Activated naive CD4-positive, alpha-beta T cell treated with anti-CD3 and anti-CD28 coated beads, Interleukin-2, amount 50 U/mL, for 72 hours (primary cell): Measurements from ENCODE around the gene CACNB1. TPM values are rescaled to one million over a fixed set of nuclear protein-coding genes. Genes with fewer than 3 reads are reported as not detected.
A peak's percentile ranks its signal among the peaks of the same experiment; 100 is the strongest.

Experiments
- ATAC-seq, 2 donors: fragments of 150-1000 bp; cut with Tn5 transposase; 2 replicates each; pipeline ENCODE4 v1.10.0; 2021; ENCODE audit warnings: mild to moderate bottlenecking in 2 of 2, moderate library complexity in 2 of 2
- DNase-seq, 2 donors: peaks; one replicate each; pipeline ENCODE4 v3.0.0; 2021 to 2022; ENCODE audit warnings: low spot score in 2 of 2
- H3K27ac Mint-ChIP-seq, 2 donors: one replicate each; pipeline ENCODE4 v1.8.0; 2022; ENCODE audit warnings: mild to moderate bottlenecking in 2 of 2, mixed read lengths in 2 of 2
- H3K36me3 Mint-ChIP-seq, 2 donors: one replicate each; pipeline ENCODE4 v1.8.0; 2022; ENCODE audit warnings: mixed read lengths in 2 of 2
- H3K9me3 Mint-ChIP-seq, 2 donors: one replicate each; pipeline ENCODE4 v1.8.0; 2022; ENCODE audit warnings: mixed read lengths in 2 of 2
- total RNA-seq, 2 donors: library from RNA; stranded (reverse); gene quantifications; one replicate each; pipeline ENCODE4 v1.2.3, GENCODE V29; 2022

Gene CACNB1
- total RNA-seq, 2 donors from 2014 or later, result 15.0 to 26.6 TPM

DNA sequence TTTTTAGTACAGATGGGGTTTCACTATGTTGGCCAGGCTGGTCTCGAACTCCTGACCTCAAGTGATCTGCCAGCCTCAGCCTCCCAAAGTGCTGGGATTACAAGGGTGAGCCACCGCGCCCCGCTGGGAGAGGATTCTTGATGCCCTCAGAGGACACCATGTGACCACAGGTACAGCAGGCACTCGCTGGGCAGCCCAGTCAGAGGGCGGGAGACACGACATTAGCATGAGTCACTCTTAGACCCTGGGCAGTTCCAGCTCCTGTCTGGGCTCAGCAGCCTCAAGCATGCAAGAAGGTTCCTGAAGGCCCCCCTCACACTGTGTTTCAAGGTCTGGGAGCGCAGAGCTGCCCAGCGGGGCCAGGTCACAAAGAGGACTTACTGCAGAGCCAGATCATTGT is 16.4 kb upstream of the CACNB1 start:
- ATAC-seq (no peak), DNase-seq (no peak)
- H3K36me3 Mint-ChIP-seq, result no peaks in the 10 kb centered on the region
- no peak overlapping the region for H3K27ac Mint-ChIP-seq
- no peaks in the 10 kb centered on the region for H3K9me3 Mint-ChIP-seq

DNA sequence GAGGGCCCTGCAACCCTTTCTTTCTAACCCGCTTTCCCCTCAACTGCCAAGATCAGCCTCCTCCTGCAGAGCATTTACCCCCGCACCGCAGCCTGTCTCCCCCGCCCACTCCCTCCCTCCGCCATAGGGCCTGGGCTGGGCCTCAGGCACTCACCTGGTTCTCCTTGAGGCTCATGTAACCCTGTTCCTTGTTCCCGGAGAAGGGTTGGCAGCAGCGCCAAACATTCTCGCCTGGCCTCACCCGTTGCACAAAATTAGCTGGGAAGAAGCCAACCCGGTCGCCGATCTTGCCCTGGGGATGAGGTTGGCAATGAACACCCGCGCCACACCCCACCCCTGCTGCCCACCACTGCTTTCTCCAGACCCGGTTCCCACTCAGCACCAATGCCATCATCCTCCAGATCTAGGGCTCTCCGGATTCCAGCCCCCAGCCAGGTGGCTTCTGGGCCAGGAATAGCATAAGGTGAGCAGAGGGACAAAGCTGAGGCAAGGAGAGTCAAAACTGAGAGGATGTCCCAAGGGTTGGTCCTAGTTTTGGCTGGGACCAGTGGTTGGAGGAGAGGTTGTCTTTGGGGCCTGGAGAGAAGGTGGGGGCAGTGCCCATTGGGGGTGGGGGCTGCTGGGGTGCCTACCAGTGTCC is 15.5 kb upstream of the CACNB1 start:
- H3K27ac Mint-ChIP-seq, result no peak overlapping the region
- no peaks in the 10 kb centered on the region for H3K36me3 Mint-ChIP-seq
- ATAC-seq (no peak), DNase-seq (no peak)
- no peaks in the 10 kb centered on the region for H3K9me3 Mint-ChIP-seq

DNA sequence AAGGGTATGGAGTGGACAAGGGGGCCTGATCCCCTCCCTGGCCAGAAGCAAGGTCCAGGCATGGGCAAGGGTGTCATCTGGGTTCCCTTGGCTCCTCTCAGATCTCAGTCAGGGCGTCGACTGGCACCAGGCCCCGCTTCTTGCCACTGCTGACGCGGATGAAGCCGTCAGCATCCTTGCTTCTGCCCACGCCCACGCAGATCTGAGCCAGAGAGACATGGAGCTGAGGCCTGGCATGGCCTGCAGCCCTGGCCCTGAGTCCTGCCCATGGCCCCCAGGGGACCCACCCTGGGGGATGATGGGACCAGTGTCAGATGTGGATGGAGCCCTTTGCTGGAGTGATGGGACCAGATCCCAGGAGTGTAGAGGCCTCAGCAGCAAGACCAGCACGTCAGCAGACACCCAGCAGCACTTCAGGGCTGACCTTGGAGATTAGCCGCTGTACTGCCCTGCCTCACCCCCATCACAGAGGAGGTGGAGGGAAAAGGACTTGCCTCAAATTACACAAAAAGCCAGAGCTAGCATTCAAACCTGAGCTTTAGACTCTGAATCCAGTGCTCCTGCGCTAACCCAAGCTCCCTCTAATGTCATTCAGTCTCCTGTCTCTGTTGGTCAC is 14.8 kb upstream of the CACNB1 start:
- ATAC-seq (no peak), DNase-seq (no peak)
- no peaks in the 10 kb centered on the region for H3K9me3 Mint-ChIP-seq
- no peak overlapping the region for H3K27ac Mint-ChIP-seq
- no peaks in the 10 kb centered on the region for H3K36me3 Mint-ChIP-seq

DNA sequence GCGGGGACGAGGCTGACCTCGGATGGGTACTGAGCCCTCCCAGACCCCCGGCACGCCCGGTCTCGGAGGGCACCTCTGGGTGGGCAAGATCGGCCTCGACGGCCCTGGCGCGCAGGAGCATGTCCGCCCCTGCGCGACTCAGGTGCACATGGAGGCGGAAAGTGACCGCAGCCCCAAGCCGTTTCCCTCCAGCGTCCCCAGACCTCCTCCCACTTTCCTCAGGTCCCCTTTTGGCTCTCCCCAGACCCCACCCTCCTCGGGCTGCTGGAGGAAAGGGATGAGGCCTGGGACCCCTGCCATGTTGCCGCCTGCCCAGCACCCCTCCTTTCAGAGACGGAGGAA is 12.6 kb upstream of the CACNB1 start:
- peak overlapping the region in 1 of 2 donors; percentile 55 for H3K27ac Mint-ChIP-seq
- no peaks in the 10 kb centered on the region for H3K36me3 Mint-ChIP-seq
- H3K9me3 Mint-ChIP-seq, result no peaks in the 10 kb centered on the region
- ATAC-seq (no peak), DNase-seq (no peak)

DNA sequence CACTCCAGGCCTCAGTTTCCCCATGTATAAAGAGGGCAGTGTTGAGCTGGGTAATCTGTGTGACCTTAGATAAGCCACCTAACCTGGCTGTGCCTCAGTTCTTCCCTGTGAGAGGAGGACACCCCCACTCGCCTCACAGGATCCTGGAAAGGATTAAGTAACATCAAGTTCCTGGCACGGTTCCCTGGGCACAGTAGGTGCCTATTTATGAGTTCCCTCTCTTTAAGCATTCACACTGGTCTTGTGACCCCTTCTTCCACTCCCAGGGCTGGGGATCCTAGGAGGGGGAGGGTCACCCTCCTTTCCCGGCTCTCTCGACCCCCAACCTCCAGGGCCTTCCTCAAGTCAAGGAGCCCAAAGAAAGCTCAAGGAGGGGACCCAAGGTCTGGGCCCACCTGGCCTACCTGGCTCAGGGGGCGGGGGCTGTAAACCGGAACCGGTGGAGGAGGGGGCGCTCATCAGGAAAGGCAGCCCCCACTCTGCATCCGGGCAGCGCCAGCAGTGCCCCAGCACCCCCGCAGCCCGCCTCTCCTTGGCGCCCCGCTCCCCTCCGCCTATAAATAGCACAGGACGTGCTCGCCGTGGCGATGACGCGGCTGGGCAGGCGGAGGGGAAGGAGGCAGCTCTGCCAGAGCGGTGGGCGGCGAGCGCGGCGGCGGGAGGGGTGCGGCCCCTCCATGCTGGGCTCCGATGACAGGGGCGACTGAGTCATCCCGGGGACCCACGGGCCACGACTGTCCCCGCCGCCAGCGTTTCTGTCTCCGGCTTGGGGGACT is 12.0 kb upstream of the CACNB1 start:
- ATAC-seq (peak; percentile 72 to 78), DNase-seq (peak; percentile 65 to 68)
- H3K36me3 Mint-ChIP-seq, result peaks cover 0 to 5% of the 10 kb centered on the region in 2 donors
- H3K27ac Mint-ChIP-seq, result peak overlapping the region in 1 of 2 donors; percentile 55
- no peaks in the 10 kb centered on the region for H3K9me3 Mint-ChIP-seq

DNA sequence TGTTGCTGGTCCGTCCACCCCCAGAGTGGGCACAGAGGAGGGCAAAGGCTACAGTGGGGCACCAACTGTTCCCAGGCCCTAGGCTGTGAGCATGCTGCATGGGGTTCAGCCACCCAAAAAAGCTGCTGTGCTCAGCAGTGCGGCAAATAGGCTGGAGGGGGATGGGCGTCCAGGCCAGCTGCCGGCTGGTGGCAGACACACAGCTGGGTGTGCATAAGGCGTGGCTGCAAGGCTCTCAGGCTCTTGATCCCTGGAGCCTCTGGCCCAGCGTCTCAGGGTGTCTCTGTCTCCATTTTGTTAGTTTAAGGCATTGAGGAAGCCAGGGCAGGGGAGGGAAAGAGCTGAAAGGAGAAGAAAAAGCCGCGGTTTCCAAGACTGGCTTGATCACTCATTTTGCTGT is 11.4 kb upstream of the CACNB1 start:
- ATAC-seq (peak in 1 of 2 donors; percentile 4), DNase-seq (no peak)
- no peak overlapping the region for H3K27ac Mint-ChIP-seq
- no peaks in the 10 kb centered on the region for H3K9me3 Mint-ChIP-seq
- H3K36me3 Mint-ChIP-seq, result peaks cover 0 to 11% of the 10 kb centered on the region in 2 donors

DNA sequence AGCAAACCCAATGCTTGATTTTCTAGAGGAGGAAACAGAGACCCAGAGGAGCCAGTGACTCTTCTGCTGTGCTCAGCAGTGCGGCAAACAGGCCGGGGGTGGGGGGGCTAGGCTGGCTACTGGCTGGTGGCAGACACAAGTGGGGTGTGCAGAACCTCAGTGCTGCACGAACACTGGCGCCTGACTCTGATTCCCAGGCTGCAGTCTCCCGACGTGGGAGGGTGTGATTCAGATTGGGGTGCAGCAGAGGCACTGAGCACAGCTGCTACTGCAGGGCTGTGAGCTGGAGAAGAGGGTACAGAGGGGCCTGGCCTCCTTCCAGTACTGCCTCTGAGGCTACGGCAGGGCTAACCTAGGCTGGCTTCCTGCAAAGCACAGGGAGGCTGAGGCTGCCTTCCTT is 10.7 kb upstream of the CACNB1 start:
- ATAC-seq, result peak in 1 of 2 donors; percentile 28
- no peak for DNase-seq
- H3K36me3 Mint-ChIP-seq, result peaks cover 0 to 17% of the 10 kb centered on the region in 2 donors
- no peak overlapping the region for H3K27ac Mint-ChIP-seq
- no peaks in the 10 kb centered on the region for H3K9me3 Mint-ChIP-seq

DNA sequence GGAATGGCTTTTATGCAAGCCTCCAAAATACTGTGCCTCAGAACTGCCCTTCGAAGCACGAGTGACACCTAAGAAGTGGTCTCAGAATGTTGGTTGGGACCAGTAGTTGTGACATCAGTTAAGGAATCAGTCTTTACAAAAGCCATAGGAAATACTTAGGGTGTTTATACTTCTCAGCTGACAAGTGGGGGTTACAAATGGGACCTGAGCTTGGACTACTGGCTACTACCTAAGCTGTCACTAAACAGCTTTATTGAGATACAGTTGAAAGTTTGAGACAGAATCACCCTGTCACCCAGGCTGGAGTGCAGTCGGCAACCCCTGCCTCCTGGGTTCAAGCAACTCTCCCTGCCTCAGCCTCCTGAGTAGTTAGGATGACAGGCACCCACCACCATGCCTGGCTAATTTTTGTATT is 7.7 kb upstream of the CACNB1 start:
- no peak for ATAC-seq
- H3K9me3 Mint-ChIP-seq, result no peaks in the 10 kb centered on the region
- H3K36me3 Mint-ChIP-seq, result peaks cover 27 to 47% of the 10 kb centered on the region in 2 donors
- H3K27ac Mint-ChIP-seq, result no peak overlapping the region
- DNase-seq, result no peak

DNA sequence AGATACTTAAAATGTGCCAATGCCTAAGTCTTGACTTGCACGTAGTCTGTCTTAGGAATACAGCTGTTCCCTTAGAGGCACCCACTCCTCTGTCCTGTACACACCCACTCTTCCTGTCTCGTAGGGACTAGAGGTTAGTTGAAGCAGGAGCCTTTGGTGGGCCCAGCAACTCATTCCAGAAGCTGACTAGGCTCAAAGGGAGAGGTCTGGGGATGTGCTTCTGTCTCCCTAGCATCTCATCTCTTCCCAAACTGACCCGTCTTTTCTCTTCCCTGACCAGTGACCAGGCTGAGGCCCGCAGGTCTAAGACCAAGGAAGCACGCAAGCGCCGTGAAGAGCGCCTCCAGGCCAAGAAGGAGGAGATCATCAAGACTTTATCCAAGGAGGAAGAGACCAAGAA is 6.8 kb upstream of the CACNB1 start:
- no peak for DNase-seq
- no peak for ATAC-seq
- Mint-ChIP-seq H3K36me3 (peaks cover 34 to 54% of the 10 kb centered on the region in 2 donors), H3K9me3 (no peaks in the 10 kb centered on the region), H3K27ac (peak overlapping the region in 1 of 2 donors; percentile 12)

DNA sequence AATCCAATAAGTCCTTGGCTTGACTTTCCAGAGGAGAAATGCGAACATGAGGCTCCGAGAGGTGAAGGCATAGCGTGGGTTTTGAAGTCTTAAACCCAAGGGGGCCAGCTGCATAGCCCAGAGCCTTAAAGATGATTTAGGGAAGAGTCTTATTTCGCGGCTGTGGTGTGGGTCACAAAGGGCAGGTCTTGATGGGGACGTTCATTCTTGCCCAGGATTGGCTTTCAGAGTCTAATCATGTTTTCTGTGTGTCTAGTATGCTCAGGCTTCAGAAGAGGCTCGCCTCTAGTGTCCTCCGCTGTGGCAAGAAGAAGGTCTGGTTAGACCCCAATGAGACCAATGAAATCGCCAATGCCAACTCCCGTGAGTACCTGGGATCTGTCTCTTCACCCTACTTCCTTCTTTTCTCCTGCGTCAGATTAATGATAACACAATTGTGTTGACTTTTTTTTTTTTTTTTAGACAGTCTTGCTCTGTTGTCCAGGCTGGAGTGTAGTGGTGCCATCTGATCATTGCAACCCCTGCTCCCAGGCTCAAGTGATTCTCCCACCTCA is 3.6 kb upstream of the CACNB1 start:
- ATAC-seq (no peak), DNase-seq (no peak)
- Mint-ChIP-seq H3K36me3 (peaks cover 34 to 54% of the 10 kb centered on the region in 2 donors), H3K27ac (peak overlapping the region; percentile 99 to 100), H3K9me3 (no peaks in the 10 kb centered on the region)

DNA sequence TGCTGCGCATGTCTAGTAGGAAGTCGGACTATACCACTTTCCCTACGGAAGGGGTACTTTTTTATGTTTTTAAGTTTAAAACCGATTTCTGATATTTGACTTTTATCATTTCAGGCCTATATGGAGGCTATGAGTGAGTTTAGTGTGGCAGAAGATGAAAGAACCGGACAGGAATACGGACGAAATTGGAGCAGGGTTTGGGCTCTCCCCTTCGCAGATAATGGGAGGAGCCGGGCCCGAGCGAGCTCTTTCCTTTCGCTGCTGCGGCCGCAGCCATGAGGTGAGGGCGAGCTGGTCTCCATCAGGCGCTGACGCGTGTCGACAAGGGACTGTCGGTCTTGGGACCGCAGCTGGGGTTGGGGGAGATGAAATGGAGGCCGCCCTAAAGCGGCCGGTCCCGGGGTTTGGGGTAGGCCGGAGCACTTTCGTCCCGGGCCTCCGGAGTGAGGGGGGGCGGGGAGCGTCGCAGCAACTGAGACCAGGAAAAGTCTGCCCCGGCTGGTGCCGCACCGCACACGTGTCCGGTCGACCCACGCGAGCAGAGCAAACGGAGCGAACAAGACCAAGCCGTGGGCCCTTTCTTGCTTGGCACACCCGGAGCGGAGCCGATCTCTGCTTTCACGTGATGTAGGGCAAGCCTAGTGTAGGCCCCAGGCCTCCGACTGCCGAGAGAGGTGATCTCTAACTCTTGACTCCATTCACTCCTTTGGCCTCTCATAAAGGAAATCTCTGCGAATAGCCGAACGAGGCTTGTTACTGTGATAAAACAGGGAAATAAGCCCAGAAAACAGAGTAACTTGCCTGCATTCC is 2.8 kb upstream of the CACNB1 start, which contains the start of gene RPL19:
RPL19 (plus strand) TSS at position 214 of the 810 bp plus-strand sequence; CDS start at position 276, 62 bp downstream.
- H3K36me3 Mint-ChIP-seq, result peaks cover 34 to 54% of the 10 kb centered on the region in 2 donors
- peak within 1 kb of the TSS; percentile 99 to 100 for H3K27ac Mint-ChIP-seq
- DNase-seq (peak; percentile 80 to 87), ATAC-seq (peak; percentile 63 to 77)
- H3K9me3 Mint-ChIP-seq, result no peaks in the 10 kb centered on the region

DNA sequence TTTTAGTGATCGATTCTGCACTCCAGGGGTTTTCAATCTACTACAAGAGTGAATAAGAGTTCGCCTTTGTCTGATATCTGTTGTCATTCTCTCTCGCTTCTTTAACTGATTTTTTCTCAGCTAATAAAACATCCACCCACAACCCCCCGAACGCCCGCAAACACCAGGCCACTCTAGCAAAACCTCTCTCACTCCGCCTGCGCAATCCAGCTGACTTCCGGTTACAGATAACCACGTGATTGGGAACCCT is 2.3 kb upstream of the CACNB1 start:
- DNase-seq (peak; percentile 76 to 88), ATAC-seq (peak; percentile 69 to 70)
- Mint-ChIP-seq H3K27ac (peak overlapping the region; percentile 99 to 100), H3K9me3 (no peaks in the 10 kb centered on the region), H3K36me3 (peaks cover 34 to 51% of the 10 kb centered on the region in 2 donors)

DNA sequence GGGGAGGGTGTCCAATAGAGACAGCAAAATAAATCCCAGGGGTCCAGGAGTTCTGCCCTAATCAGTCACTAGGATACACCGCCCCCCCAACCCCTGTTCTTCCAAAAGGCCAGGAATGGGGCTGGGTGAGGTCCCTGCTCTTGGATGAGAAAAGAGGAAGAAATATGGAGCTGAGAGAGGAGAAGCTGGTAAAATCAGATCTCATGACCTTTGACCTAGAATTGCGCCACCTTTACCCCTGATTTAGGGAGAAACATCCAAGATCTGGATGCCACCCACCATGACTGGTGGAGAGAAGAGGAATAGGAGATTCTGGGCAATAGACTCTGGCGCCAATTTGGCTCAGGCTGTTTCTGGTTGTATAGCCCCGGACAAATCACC is 707 bp upstream of the CACNB1 start:
- peak overlapping the region; percentile 86 to 99 for H3K27ac Mint-ChIP-seq

DNA sequence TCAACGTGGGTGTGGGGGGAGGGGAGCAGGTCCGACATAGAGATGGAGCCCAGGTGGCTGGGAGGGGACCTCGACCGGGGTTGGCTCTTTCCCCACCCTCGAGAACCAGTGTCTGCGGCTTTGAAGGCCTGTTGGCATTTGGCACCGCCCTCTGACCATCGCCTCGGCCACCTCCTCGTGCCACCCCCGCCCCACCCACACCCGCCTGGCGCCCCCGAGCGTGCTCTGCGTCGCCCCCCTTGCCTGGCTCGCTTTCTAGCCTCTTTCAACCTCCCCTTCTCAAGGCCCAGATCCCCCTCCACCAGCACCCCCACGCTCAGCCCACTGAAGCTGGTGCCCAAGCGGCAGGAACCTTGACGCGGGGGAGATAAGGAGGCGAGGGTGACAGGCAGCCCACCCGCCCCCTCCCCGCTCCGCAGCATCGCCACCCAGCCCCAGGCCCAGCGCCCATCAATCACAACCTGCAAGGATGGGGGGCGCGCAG is 619 bp downstream of the CACNB1 start:
- ATAC-seq (no peak), DNase-seq (no peak)
- Mint-ChIP-seq H3K9me3 (no peaks in the 10 kb centered on the region), H3K36me3 (peaks cover 24% of the 10 kb centered on the region in 2 donors), H3K27ac (peak overlapping the region in 1 of 2 donors; percentile 52)

More for the DNA sequence above, 707 bp upstream of the CACNB1 start:
- ATAC-seq (no peak), DNase-seq (no peak)
- Mint-ChIP-seq H3K36me3 (peaks cover 34 to 37% of the 10 kb centered on the region in 2 donors), H3K9me3 (no peaks in the 10 kb centered on the region)

DNA sequence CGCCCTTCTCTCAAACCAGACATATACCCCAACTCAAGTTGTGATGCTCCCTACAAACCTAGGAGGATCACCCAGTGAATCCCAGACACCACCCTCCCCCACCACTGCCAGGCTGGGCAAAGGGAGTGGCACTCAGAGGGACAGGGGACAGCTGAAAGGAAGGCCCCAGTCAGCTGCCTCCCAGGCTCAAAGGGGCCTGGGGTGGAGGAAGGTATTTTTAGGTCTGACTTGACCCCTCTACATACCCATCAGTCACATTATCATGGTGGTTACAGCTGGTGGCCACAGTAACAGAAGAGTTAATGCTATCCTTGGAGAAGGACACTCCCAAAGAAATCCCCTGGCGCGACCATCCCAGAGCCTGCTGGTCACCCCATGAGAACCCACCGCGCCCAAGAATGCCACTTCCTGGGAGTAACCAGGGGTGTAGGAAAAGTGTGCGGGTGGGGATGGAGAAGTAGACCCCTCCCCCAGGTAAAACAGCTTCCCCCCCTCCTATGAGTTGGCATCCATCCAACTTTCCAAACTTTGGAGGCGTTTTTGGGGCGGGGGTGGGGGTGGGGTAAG is 1.1 kb downstream of the CACNB1 start:
- Mint-ChIP-seq H3K9me3 (no peaks in the 10 kb centered on the region), H3K36me3 (peaks cover 19% of the 10 kb centered on the region in 2 donors), H3K27ac (peak overlapping the region in 1 of 2 donors; percentile 52)
- ATAC-seq (no peak), DNase-seq (no peak)

DNA sequence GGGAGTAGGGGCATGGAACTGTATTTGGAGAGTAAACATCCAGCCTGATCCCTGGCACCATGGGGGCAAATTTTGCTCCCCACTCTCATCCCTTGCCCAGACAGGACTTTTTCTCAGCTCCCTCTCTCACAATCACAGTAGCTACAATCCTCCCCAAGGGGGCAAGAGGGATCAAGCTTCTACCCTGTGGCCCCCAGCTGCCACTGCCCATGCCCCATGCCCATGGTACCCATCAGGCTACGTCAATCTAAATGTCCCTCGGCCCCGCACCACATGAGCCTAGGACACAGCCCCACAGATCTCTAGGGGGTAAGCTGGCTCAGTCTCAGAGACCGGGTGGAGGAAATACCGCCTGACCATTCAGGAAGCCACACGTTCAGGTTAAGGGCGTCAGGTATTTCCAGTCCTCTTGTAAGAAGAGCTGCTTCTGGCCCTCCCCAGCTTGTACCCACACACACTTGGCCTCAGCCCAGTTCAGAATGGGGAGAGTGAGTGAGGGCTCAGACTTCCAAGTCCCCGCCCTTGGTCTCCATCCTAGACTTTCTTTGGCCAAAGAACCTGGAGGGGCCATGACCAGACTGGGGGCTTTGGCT is 1.8 kb downstream of the CACNB1 start:
- no peak for DNase-seq
- peaks cover 12% of the 10 kb centered on the region in 2 donors for H3K36me3 Mint-ChIP-seq
- no peak for ATAC-seq
- H3K9me3 Mint-ChIP-seq, result no peaks in the 10 kb centered on the region
- no peak overlapping the region for H3K27ac Mint-ChIP-seq
